Testis (tissue), 3 donors: ENCODE results near the gene ABCD4. TPM values are rescaled to one million over a fixed set of nuclear protein-coding genes. Genes with fewer than 3 reads are reported as not detected.

Experiments
- DNase-seq: peaks from one replicate; pipeline ENCODE4 v3.0.0-alpha.2; 2019
- H3K27ac ChIP-seq, 2 donors: fragments of 200-600 bp; sonication (generic); one replicate each; pipeline ENCODE4 v1.5.1; 2019
- H3K27me3 ChIP-seq: fragments of 200-600 bp; sonication (generic); one replicate; pipeline ENCODE4 v1.5.1; 2019
- H3K36me3 ChIP-seq: fragments of 200-600 bp; sonication (generic); one replicate; pipeline ENCODE4 v1.5.1; 2017; ENCODE audit warnings: low read depth; ENCODE audit errors: missing control alignments
- H3K4me1 ChIP-seq: fragments of 200-600 bp; sonication (generic); one replicate; pipeline ENCODE4 v1.5.1; 2019
- H3K4me3 ChIP-seq, 2 donors: fragments of 200-600 bp; sonication (generic); one replicate each; pipeline ENCODE4 v1.5.1; 2017 to 2019
- H3K9me3 ChIP-seq: fragments of 200-600 bp; sonication (generic); one replicate; pipeline ENCODE4 v1.5.1; 2017
- POLR2A ChIP-seq: fragments of 450-650 bp; IDR thresholded peaks from one replicate; pipeline ENCODE4 v1.6.1; 2017; ENCODE audit warnings: antibody characterized with exemption, mild to moderate bottlenecking, moderate library complexity
- WGBS, 2 donors: methylation state at CpG; one replicate each; pipeline ENCODE4 v1.1.5; 2018; 5-methylcytosine and 5-hydroxymethylcytosine counted together
- intact Hi-C: fragments of 100-400 bp; cut with DNase I; formaldehyde crosslinking; loops from one replicate; pipeline ENCODE4 v1.15.1; 2023; ENCODE audit warnings: low total_unique reads
- polyA plus RNA-seq: library from polyadenylated mRNA; stranded (reverse); fragments of 350-450 nt; fragmentation: Illumina TruSeq; extraction: RNeasy Lipid Tissue Mini Kit (QIAGEN cat#74804); gene quantifications from one replicate; pipeline ENCODE4 v1.2.3, GENCODE V29; 2014; ENCODE audit warnings: low read depth, low replicate concordance; ENCODE audit not compliant: insufficient read depth
- total RNA-seq, 2 donors: library from RNA; depleted of rRNA; stranded (reverse); fragments of >200 nt; gene quantifications; one replicate each; pipeline ENCODE4 v1.2.3, GENCODE V29; 2016
- TF ChIP-seq, protein P1 (sequence below), 3 experiments: fragments of 450-650 bp in 2 of 3; fragments of 200-600 bp in 1 of 3; sonication (generic) in 1 of 3; IDR thresholded peaks; one replicate each; pipeline ENCODE4 v1.5.1; 2016 to 2019; ENCODE audit warnings: antibody characterized with exemption in 3 of 3, mild to moderate bottlenecking in 2 of 3, moderate library complexity in 1 of 3

Gene ABCD4
- total and polyA plus RNA-seq, 3 donors from 2014 or later: 53.8 to 89.4 (median 86.7) TPM

DNA sequence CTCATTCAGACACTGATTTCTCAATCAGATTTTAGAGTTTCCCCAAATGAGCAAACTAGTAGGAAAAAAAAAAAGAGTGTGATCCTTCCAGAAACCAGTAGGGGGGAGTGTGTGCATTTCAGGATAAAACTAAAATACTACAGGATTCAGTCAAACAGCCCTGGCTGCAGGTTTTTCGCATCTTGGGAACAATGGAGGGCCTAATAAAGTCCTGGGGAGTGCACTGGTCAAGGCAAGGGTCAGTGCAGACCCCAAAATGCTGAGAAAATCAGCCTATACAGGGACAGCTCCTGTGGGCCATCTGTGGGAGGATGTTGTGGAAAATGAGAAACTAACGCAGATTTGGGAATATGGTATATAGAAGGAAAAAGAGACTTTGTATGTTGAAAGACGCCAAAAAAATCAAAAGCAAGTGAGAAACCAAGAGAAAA lies 22.2 kb upstream of the ABCD4 start:
- intact Hi-C loops: no loop called here
- Histone ChIP-seq H3K4me3 (no peak overlapping the region), H3K27me3 (no peaks in the 10 kb centered on the region), H3K4me1 (no peaks in the 10 kb centered on the region), H3K36me3 (no peaks in the 10 kb centered on the region), H3K9me3 (no peaks in the 10 kb centered on the region), H3K27ac (no peak overlapping the region)
- WGBS, 2 donors: 67 to 72% methylated on average over 3 of the region's 3 CpGs
- no peak for DNase-seq
- no peak for TF ChIP-seq POLR2A
- TF ChIP-seq, protein P1, sequence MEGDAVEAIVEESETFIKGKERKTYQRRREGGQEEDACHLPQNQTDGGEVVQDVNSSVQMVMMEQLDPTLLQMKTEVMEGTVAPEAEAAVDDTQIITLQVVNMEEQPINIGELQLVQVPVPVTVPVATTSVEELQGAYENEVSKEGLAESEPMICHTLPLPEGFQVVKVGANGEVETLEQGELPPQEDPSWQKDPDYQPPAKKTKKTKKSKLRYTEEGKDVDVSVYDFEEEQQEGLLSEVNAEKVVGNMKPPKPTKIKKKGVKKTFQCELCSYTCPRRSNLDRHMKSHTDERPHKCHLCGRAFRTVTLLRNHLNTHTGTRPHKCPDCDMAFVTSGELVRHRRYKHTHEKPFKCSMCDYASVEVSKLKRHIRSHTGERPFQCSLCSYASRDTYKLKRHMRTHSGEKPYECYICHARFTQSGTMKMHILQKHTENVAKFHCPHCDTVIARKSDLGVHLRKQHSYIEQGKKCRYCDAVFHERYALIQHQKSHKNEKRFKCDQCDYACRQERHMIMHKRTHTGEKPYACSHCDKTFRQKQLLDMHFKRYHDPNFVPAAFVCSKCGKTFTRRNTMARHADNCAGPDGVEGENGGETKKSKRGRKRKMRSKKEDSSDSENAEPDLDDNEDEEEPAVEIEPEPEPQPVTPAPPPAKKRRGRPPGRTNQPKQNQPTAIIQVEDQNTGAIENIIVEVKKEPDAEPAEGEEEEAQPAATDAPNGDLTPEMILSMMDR (IDR thresholded peaks at IDR 0.05): peak in 2 of 3 experiments; percentile 43 to 70

GRCh38 chr14:74314576-74314975 lies 11.8 kb upstream of the ABCD4 start:
- Histone ChIP-seq H3K36me3 (no peaks in the 10 kb centered on the region), H3K9me3 (no peaks in the 10 kb centered on the region), H3K4me1 (no peaks in the 10 kb centered on the region), H3K27me3 (no peaks in the 10 kb centered on the region), H3K27ac (no peak overlapping the region), H3K4me3 (no peak overlapping the region)
- no peak for DNase-seq
- TF ChIP-seq POLR2A: no peak
- TF ChIP-seq, protein P1 (IDR thresholded peaks at IDR 0.05): no peak
- WGBS, 2 donors: 86 to 93% methylated on average over 4 of the region's 4 CpGs
- intact Hi-C loops: no loop called here

- Histone ChIP-seq H3K4me1 (no peaks in the 10 kb centered on the region), H3K27ac (no peak overlapping the region), H3K27me3 (no peaks in the 10 kb centered on the region), H3K36me3 (no peaks in the 10 kb centered on the region), H3K9me3 (no peaks in the 10 kb centered on the region), H3K4me3 (no peak overlapping the region)
- DNase-seq: no peak
- no peak for TF ChIP-seq POLR2A
- TF ChIP-seq, protein P1 (IDR thresholded peaks at IDR 0.05): no peak
- WGBS, 2 donors: 77 to 83% methylated on average over 5 of the region's 5 CpGs
- intact Hi-C loops: no loop called here
Measured at GRCh38 chr14:74313601-74314000, 10.9 kb upstream of the ABCD4 start.

DNA sequence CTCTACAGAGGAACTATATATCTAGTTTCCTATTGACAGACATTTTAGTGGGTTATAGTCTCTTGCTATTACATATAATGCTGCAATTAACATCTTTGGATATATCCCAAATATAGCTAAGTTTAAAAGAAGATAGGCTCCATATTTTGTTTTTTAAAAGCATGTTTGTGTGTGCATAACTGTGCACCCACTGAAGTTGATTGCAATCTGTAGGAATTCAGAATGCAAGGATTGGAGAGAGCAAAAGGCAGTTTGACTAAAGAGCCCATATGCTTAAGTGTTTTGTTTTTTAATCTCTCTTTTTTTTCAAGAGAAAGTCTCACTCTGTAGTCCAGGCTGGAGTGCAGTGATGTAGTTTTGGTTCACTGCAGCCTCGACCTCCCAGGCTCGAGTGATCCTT lies 9.4 kb upstream of the ABCD4 start:
- Histone ChIP-seq H3K4me1 (no peaks in the 10 kb centered on the region), H3K27me3 (no peaks in the 10 kb centered on the region), H3K27ac (no peak overlapping the region), H3K36me3 (no peaks in the 10 kb centered on the region), H3K4me3 (no peak overlapping the region), H3K9me3 (no peaks in the 10 kb centered on the region)
- no peak for TF ChIP-seq POLR2A
- TF ChIP-seq, protein P1 (IDR thresholded peaks at IDR 0.05): no peak
- intact Hi-C loops: no loop called here
- DNase-seq: no peak
- 89 to 95% methylated on average over 2 of the region's 2 CpGs for WGBS, 2 donors

DNA sequence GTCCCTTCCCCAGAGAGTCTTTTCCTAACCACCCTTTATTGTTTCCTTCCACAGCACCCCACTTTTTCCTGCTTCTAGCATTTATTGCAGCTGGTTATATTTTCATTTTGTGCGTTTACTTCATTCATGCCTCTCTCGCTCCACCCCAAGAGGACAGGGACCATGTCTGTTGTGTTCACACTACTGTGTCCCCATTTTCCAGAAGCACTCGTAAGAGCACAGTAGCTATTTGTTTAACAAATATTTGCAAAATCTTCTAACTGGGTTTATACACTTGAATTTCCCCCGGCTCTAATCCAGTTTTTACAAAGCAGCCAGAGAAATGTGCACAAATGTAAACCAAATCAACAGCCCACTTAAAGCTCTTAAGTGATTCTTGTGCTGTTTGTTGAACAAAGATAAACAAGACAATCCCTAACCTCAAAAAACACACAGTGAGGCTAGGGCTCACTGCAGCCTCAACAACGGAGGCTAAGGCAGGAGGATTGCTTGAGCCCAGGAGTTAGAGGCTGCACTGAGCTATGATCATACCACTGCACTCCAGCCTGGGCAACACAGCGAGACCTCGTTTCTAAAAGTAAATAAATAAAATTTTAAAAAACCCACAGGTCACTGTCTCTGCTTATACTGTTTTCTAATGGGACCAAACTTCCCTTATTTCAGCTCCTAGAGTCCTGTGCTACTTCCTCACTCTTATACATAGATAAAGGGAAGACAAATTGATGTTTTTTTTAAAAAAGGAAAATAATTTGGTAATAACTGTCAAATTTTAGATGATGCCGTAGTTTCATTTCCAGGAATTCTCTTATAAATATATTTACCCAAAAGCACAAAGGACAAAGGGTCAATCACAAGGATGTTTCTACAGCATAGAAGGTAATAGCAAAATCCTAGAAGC lies 6.6 kb upstream of the ABCD4 start:
- no peaks in the 10 kb centered on the region for H3K4me1 ChIP-seq
- H3K36me3 ChIP-seq: no peaks in the 10 kb centered on the region
- H3K9me3 ChIP-seq: no peaks in the 10 kb centered on the region
- DNase-seq: no peak
- H3K27ac ChIP-seq: no peak overlapping the region
- intact Hi-C loops: no loop called here
- TF ChIP-seq, protein P1 (IDR thresholded peaks at IDR 0.05): no peak
- TF ChIP-seq POLR2A: no peak
- no peaks in the 10 kb centered on the region for H3K27me3 ChIP-seq
- no peak overlapping the region for H3K4me3 ChIP-seq
- WGBS, 2 donors: 85 to 92% methylated on average over 8 of the region's 8 CpGs
